Bronchial epithelial cell (primary cell): ENCODE measurements around the gene RAI14. TPM values are rescaled to one million over a fixed set of nuclear protein-coding genes. Genes with fewer than 3 reads are reported as not detected.

Source experiments
- DNase-seq: peaks from one replicate; pipeline ENCODE4 v3.0.0-alpha.2; 2010; ENCODE audit warnings: low read depth
- FAIRE-seq: peaks from 2 replicates; lab custom pipeline; 2011; peaks lifted over from hg19 to GRCh38; lab: Jason Lieb, UNC
- H3K27me3 ChIP-seq: 2 replicates; pipeline ENCODE4 v1.5.1; 2011; ENCODE audit warnings: low read length; ENCODE audit not compliant: control insufficient read depth, insufficient read depth
- H3K36me3 ChIP-seq: 2 replicates; pipeline ENCODE4 v1.5.1; 2011; ENCODE audit warnings: low read length; ENCODE audit not compliant: control insufficient read depth, insufficient read depth
- H3K4me3 ChIP-seq: 2 replicates; pipeline ENCODE4 v1.5.1; 2011; ENCODE audit warnings: mild to moderate bottlenecking, low read depth, low read length, control low read depth
- total RNA-seq: library from RNA; depleted of rRNA; stranded (reverse); fragments of >200 nt; gene quantifications from 2 replicates; pipeline ENCODE4 v1.2.1, GENCODE V29; 2014
- TF ChIP-seq, protein P1 (sequence below): IDR thresholded peaks from 2 replicates; pipeline ENCODE4 v1.5.1; 2011; ENCODE audit warnings: mild to moderate bottlenecking, moderate library complexity, low read length, control low read depth, inconsistent platforms; ENCODE audit not compliant: insufficient read depth, severe bottlenecking

RAI14 gene
- total RNA-seq, 1 donor from 2014 or later: 60.0 TPM

- Histone ChIP-seq H3K27me3 (no peaks in the 10 kb centered on the region), H3K36me3 (no peaks in the 10 kb centered on the region), H3K4me3 (no peak overlapping the region)
- TF ChIP-seq, protein P1, sequence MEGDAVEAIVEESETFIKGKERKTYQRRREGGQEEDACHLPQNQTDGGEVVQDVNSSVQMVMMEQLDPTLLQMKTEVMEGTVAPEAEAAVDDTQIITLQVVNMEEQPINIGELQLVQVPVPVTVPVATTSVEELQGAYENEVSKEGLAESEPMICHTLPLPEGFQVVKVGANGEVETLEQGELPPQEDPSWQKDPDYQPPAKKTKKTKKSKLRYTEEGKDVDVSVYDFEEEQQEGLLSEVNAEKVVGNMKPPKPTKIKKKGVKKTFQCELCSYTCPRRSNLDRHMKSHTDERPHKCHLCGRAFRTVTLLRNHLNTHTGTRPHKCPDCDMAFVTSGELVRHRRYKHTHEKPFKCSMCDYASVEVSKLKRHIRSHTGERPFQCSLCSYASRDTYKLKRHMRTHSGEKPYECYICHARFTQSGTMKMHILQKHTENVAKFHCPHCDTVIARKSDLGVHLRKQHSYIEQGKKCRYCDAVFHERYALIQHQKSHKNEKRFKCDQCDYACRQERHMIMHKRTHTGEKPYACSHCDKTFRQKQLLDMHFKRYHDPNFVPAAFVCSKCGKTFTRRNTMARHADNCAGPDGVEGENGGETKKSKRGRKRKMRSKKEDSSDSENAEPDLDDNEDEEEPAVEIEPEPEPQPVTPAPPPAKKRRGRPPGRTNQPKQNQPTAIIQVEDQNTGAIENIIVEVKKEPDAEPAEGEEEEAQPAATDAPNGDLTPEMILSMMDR: no peak
- DNase-seq (no peak), FAIRE-seq (no peak)
These were observed 27.8 kb upstream of the RAI14 start for GRCh38 chr5:34628373-34628772.

GRCh38 chr5:34630596-34630995 is 25.5 kb upstream of the RAI14 start:
- Histone ChIP-seq H3K36me3 (no peaks in the 10 kb centered on the region), H3K27me3 (no peaks in the 10 kb centered on the region), H3K4me3 (no peak overlapping the region)
- DNase-seq (no peak), FAIRE-seq (no peak)
- TF ChIP-seq, protein P1: no peak

GRCh38 chr5:34632807-34633422 is 23.2 kb upstream of the RAI14 start:
- no peak overlapping the region for H3K4me3 ChIP-seq
- no peaks in the 10 kb centered on the region for H3K36me3 ChIP-seq
- DNase-seq (no peak), FAIRE-seq (no peak)
- no peaks in the 10 kb centered on the region for H3K27me3 ChIP-seq
- TF ChIP-seq, protein P1: no peak

DNA sequence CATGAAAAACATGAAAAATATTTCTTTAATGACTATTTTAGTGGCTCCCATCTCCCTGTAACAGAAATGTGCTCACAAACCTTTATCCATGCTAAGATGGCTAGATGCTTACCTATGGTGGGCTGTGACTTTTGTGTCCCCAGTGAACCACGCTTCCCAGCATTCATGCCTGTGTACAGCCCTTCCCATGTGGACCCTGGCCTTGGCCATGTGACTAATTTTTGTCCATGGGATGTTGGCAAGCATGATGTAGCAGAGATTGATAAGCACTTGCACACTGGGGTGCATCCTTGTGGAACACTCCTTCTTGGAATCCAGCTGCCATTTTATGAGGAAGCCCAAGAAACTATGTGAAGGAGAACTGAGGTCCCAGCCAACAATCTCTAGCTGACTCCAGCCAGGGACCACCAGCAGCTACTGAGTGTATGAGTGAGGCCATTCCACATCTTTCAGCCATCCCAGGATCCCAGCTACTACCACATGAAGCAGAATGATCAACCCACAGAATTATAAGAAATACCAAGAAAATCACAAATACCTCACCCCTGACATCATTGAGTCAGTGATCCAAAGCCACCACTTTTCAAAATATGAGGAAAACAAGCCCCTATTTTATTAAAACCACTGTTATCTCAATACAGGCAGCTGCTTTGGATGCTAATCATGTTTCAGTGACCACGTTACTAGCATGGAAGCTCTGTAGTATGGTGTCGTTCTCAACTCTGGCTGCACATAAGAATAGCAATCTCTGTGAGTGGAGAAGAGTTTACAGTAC is 16.1 kb upstream of the RAI14 start:
- TF ChIP-seq, protein P1: no peak
- FAIRE-seq (peak; percentile 18), DNase-seq (no peak)
- H3K4me3 ChIP-seq: no peak overlapping the region
- no peaks in the 10 kb centered on the region for H3K27me3 ChIP-seq
- H3K36me3 ChIP-seq: no peaks in the 10 kb centered on the region

DNA sequence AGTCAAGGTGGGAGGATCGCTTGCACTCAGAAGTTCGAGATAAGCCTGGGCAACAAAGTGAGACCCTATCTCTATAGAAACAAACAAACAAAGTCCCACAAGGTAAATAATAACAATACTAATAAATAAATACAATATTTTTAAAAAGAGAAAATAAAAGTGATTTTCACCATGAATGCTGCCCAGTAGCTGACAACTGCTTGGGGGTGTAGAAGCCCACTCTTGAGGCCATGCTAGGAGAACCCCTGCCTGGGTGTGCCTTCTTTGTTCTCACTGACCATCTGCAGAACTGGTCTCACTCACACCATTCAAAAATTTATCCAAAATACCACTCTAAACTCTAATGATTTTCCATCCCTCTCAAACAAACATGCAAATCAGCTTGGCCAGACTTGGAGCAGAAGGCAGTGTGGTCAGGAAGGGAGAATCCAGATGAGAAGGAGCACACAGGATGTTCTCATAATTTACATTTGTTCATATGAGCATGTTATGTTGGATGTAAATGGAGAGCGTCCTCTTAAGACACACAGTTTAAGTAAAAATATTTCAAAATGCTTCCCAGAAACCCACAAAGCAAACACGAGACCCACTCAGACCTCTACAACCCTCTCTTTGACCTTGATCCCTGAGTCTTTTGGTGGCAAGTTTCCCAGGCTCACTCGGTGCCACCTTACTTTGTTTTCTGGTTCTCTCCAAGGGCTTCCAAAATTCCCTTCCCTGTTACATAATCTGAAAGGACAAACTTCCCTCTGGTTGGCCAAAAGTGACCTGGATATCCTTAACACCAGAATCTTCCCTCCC is 7.9 kb upstream of the RAI14 start:
- no peak overlapping the region for H3K4me3 ChIP-seq
- no peak for FAIRE-seq
- TF ChIP-seq, protein P1: no peak

More for the DNA sequence above, 7.9 kb upstream of the RAI14 start:
- no peak for DNase-seq
- no peaks in the 10 kb centered on the region for H3K27me3 ChIP-seq
- no peaks in the 10 kb centered on the region for H3K36me3 ChIP-seq
